Esophagus squamous epithelium (tissue), 5 donors: ENCODE measurements around the gene BAIAP3. TPM values are rescaled to one million over a fixed set of nuclear protein-coding genes. Genes with fewer than 3 reads are reported as not detected.
"Not testable (repeated sequence)": the region's sequence is repeated elsewhere in the genome, so short reads cannot be mapped to it uniquely, and the experiment has no call there.

Experiments used
- DNase-seq: peaks from one replicate; lab custom pipeline; 2025; lab: John Stamatoyannopoulos, UW
- H3K27ac ChIP-seq, 4 donors: fragments of 200-600 bp; sonication (generic); one replicate each; pipeline ENCODE4 v1.5.1; 2016 to 2019; ENCODE audit warnings: mild to moderate bottlenecking in 1 of 4
- H3K27me3 ChIP-seq, 4 donors: fragments of 200-600 bp; sonication (generic); 1 replicate in 3 of 4; 2 replicates in 1 of 4; pipeline versions ENCODE4 v1.5.1 to v1.6.0; 2017 to 2021; ENCODE audit warnings: antibody characterized with exemption in 1 of 4
- H3K36me3 ChIP-seq, 3 donors: fragments of 200-600 bp; sonication (generic); one replicate each; pipeline ENCODE4 v1.5.1; 2016 to 2019
- H3K4me1 ChIP-seq, 3 donors: fragments of 200-600 bp; sonication (generic); one replicate each; pipeline ENCODE4 v1.5.1; 2017 to 2019
- H3K4me3 ChIP-seq, 4 donors: fragments of 200-600 bp; sonication (generic); 1 replicate in 3 of 4; 2 replicates in 1 of 4; pipeline ENCODE4 v1.5.1; 2016 to 2019; ENCODE audit warnings: mild to moderate bottlenecking in 2 of 4, moderate library complexity in 1 of 4
- H3K9me3 ChIP-seq, 3 donors: fragments of 200-600 bp; sonication (generic); one replicate each; pipeline ENCODE4 v1.5.1; 2016 to 2019
- CTCF ChIP-seq, 6 experiments: fragments of 450-650 bp in 4 of 6; fragments of 200-600 bp in 2 of 6; sonication (generic) in 2 of 6; IDR thresholded peaks; one replicate each; pipeline ENCODE4 v1.5.1; 2016 to 2019; ENCODE audit warnings: antibody characterized with exemption in 6 of 6, mild to moderate bottlenecking in 4 of 6, moderate library complexity in 4 of 6
- POLR2A ChIP-seq, 4 donors: fragments of 450-650 bp; IDR thresholded peaks; one replicate each; pipeline ENCODE4 v1.6.1; 2017; ENCODE audit warnings: antibody characterized with exemption in 4 of 4, mild to moderate bottlenecking in 4 of 4, moderate library complexity in 3 of 4
- WGBS, 2 donors: methylation state at CpG; one replicate each; pipeline ENCODE4 v1.1.5; 2018; 5-methylcytosine and 5-hydroxymethylcytosine counted together
- intact Hi-C: fragments of 100-400 bp; cut with DNase I; formaldehyde crosslinking; loops from one replicate; pipeline ENCODE4 v1.15.0; 2022
- total RNA-seq, 4 donors: library from RNA; depleted of rRNA; stranded (reverse); fragments of >200 nt; gene quantifications; one replicate each; pipeline ENCODE4 v1.1.0, GENCODE V29; 2016
- donor health status: DM: yes; HTN: yes; CAD: no.

BAIAP3 gene
- total RNA-seq, 4 donors from 2014 or later, result 0.68 to 2.7 (median 1.00) TPM

- Histone ChIP-seq H3K4me1 (peaks cover 0 to 12% (median 0%) of the 10 kb centered on the region in 3 donors), H3K27me3 (peaks cover 0 to 97% (median 20%) of the 10 kb centered on the region in 4 donors), H3K4me3 (no peak overlapping the region), H3K36me3 (no peaks in the 10 kb centered on the region), H3K27ac (no peak overlapping the region), H3K9me3 (no peaks in the 10 kb centered on the region)
- no peak for DNase-seq
- WGBS, 2 donors, result 10 to 26% methylated on average over 2 to 9 of the region's 22 CpGs
- TF ChIP-seq CTCF (IDR thresholded peaks at IDR 0.05), result no peak
- no peak for TF ChIP-seq POLR2A (IDR thresholded peaks at IDR 0.05)
- intact Hi-C loops, result no loop called here
Observed at GRCh38 chr16:1290063-1290501, 43.4 kb upstream of the BAIAP3 start.

DNA sequence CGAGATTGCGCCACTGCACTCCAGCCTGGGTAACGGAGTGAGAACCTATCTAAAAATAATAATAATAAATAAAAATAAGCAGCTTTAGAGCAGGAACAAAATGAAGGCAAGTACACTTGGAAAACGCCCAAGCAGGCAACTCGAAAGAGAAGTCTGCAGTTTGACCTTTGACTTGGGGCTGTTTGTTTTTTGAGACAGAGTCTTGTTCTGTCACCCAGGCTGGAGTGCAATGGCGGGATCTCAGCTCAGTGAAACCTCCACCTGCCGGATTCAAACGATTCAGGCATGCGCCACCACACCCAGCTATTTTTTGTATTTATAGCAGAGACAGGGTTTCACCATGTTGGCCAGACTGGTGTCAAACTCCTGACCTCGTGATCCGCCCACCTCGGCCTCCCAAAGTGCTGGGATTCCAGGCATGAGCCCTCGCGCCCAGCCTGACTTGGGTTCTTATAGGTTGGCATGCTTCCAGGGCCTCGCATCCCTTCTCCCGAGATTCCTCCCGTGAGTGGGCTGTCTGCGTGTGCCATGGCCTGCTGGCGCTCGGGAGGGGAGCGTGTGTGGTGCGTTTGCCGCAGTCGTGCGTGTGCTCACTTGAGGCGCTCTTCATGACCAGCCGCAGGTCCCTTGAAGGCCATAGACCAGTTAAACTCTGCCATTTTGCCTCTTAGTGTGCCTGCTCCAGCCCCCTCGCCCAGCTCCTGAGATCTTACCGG, 42.4 kb upstream of the BAIAP3 start:
- WGBS, 2 donors, result 54 to 65% methylated on average over 17 to 21 of the region's 29 CpGs
- Histone ChIP-seq H3K9me3 (no peaks in the 10 kb centered on the region), H3K4me3 (no peak overlapping the region), H3K27ac (no peak overlapping the region), H3K4me1 (peaks cover 0 to 21% (median 0%) of the 10 kb centered on the region in 3 donors), H3K27me3 (peaks cover 0 to 95% (median 20%) of the 10 kb centered on the region in 4 donors), H3K36me3 (no peaks in the 10 kb centered on the region)
- TF ChIP-seq CTCF (IDR thresholded peaks at IDR 0.05), result no peak
- no peak for TF ChIP-seq POLR2A (IDR thresholded peaks at IDR 0.05)
- intact Hi-C loops, result no loop called here
- no peak for DNase-seq

DNA sequence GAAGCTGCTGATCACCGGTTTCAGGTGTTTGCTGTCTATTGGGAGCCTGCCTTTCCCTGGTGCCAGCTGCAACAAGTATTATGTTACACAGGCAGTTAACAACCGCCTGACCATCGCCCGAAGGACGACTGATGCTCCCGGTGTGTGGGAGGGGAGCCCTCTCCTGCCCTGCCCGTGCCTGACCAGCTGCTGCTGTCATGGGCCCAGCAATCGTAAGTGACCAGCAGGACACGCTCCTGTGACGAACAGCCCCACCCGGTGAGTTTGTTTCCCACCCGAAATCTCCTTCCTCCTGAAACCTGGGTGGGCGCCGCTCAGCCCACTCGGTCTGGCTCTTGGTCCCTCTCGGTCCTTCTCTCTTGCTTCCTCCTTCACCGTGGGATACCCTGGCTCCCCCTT, 41.9 kb upstream of the BAIAP3 start:
- no peak for DNase-seq
- Histone ChIP-seq H3K4me3 (no peak overlapping the region), H3K4me1 (peaks cover 0 to 27% (median under 1%) of the 10 kb centered on the region in 3 donors), H3K27ac (no peak overlapping the region), H3K27me3 (peaks cover 0 to 94% (median 20%) of the 10 kb centered on the region in 4 donors), H3K9me3 (no peaks in the 10 kb centered on the region), H3K36me3 (no peaks in the 10 kb centered on the region)
- 39 to 56% methylated on average over 6 to 11 of the region's 17 CpGs for WGBS, 2 donors
- TF ChIP-seq CTCF (IDR thresholded peaks at IDR 0.05), result no peak
- no peak for TF ChIP-seq POLR2A (IDR thresholded peaks at IDR 0.05)
- intact Hi-C loops, result no loop called here

DNA sequence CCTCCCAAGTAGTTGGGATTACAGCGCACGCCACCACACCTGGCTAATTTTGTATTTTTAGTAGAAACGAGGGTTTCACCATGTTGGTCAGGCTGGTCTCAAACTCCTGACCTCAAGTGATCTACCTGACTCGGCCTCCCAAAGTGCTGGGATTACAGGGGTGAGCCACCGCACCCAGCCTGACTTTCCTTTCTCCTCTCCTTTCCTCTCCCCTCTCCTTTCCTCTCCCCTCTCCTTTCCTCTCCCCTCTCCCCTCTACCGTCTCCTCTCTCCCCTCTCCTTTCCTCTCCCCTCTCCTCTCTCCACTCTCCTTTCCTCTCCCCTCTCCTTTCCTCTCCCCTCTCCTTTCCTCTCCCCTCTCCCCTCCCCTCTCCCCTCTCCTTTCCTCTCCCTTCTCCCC, 41.2 kb upstream of the BAIAP3 start:
- DNase-seq, H3K4me3 ChIP-seq, H3K36me3 ChIP-seq, intact Hi-C loops, H3K9me3 ChIP-seq, H3K27ac ChIP-seq: not testable (repeated sequence)
- Histone ChIP-seq H3K27me3 (peaks cover 0 to 90% (median 20%) of the 10 kb centered on the region in 4 donors), H3K4me1 (peaks cover 0 to 33% (median 4%) of the 10 kb centered on the region in 3 donors)
- WGBS, 2 donors, result 68 to 74% methylated on average over 5 to 6 of the region's 6 CpGs

DNA sequence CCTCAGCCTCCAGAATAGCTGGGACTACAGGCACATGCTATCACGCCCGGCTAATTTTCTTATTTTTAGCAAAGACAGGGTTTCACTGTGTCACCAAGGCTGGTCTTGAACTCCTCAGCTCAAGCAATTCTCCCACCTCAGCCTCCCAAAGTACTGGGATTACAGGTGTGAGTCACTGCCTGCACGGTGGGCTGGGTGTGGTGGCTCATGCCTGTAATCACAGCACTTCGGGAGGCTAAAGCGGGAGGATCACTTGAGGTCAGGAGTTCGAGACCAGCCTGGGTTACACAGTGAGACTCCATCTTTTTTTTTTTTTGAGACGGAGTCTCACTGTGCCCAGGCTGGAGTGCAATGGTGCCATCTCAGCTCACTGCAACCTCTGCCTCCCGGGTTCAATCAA, 40.6 kb upstream of the BAIAP3 start:
- 62 to 65% methylated on average over 4 to 8 of the region's 8 CpGs for WGBS, 2 donors
- H3K27me3 ChIP-seq, result peaks cover 0 to 88% (median 20%) of the 10 kb centered on the region in 4 donors

DNA sequence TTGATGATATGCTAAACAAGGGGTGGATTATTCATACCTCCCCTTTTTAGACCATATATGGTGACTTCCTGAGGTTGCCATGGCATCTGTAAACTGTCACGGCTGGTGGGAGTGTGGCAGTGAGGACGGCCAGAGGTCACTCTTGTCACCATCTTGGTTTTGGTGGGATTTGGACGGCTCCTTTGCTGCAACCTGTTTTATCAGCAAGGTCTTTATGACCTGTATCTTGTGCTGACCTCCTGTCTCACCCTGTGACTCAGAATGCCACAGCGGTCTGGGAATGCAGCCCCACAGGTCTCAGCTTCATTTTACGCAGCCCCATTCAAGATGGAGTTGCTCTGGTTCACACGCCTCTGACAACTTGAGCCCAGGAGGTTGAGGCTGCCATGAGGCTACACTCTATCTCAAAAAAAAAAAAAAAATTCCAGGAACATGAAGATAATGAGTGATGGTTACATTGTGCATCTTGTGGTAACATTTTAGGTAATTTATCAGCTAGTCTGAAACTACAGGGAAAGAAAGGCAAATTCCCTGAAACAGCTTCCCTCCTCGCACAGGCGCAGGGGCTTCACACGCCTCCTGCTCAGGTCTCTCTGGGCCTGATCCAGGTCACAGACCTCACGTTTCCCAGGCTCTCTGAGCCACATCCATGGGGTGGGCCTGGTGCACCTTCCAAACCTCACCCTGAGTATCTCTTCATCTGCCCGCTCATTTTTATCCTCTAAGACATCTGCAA, 39.4 kb upstream of the BAIAP3 start:
- Histone ChIP-seq H3K27ac (no peak overlapping the region), H3K36me3 (no peaks in the 10 kb centered on the region), H3K27me3 (peaks cover 0 to 88% (median 14%) of the 10 kb centered on the region in 4 donors), H3K9me3 (no peaks in the 10 kb centered on the region), H3K4me1 (peaks cover 0 to 34% (median 4%) of the 10 kb centered on the region in 3 donors), H3K4me3 (no peak overlapping the region)
- 64 to 67% methylated on average over 10 to 11 of the region's 11 CpGs for WGBS, 2 donors
- TF ChIP-seq CTCF (IDR thresholded peaks at IDR 0.05), result no peak
- TF ChIP-seq POLR2A (IDR thresholded peaks at IDR 0.05), result no peak
- intact Hi-C loops, result no loop called here
- no peak for DNase-seq

More for the DNA sequence above, 40.6 kb upstream of the BAIAP3 start:
- intact Hi-C loops, H3K36me3 ChIP-seq, H3K27ac ChIP-seq, H3K4me3 ChIP-seq, H3K9me3 ChIP-seq, DNase-seq: not testable (repeated sequence)
- H3K4me1 ChIP-seq, result peaks cover 0 to 38% (median 4%) of the 10 kb centered on the region in 3 donors
